DOHH2 (cell line): ENCODE measurements around the gene GPR173.
A peak's percentile ranks its signal among the peaks of the same experiment; 100 is the strongest.

Experiments used
- H3F3A ChIP-seq: fragments of 200-600 bp; sonication (generic), shearing (Covaris generic); 2 replicates; pipeline ENCODE4 v1.6.0; 2016; ENCODE audit warnings: antibody characterized with exemption, mild to moderate bottlenecking; ENCODE audit not compliant: control insufficient read depth, insufficient read depth
- H3K27ac ChIP-seq: fragments of 200-600 bp; sonication (generic); 2 replicates; pipeline ENCODE4 v1.5.1; 2014; ENCODE audit warnings: low read depth, mild to moderate bottlenecking, low read length, moderate library complexity
- H3K27me3 ChIP-seq: fragments of 200-600 bp; sonication (generic); 2 replicates; pipeline ENCODE4 v1.6.1; 2014; ENCODE audit warnings: mild to moderate bottlenecking, low read length, mixed read lengths; ENCODE audit not compliant: control insufficient read depth
- H3K36me3 ChIP-seq: fragments of 200-600 bp; sonication (generic); 2 replicates; pipeline ENCODE4 v1.6.1; 2014; ENCODE audit warnings: mild to moderate bottlenecking, low read length, moderate library complexity, mixed read lengths; ENCODE audit not compliant: control insufficient read depth
- H3K4me1 ChIP-seq: fragments of 200-600 bp; sonication (generic); 2 replicates; pipeline ENCODE4 v1.6.1; 2014; ENCODE audit warnings: mild to moderate bottlenecking, low read length, mixed read lengths; ENCODE audit not compliant: control insufficient read depth
- H3K4me2 ChIP-seq: fragments of 200-600 bp; sonication (generic); 2 replicates; pipeline ENCODE4 v1.6.0; 2014; ENCODE audit warnings: mild to moderate bottlenecking, low read length, moderate library complexity
- H3K4me3 ChIP-seq: fragments of 200-600 bp; sonication (generic); 2 replicates; pipeline ENCODE4 v1.5.1; 2014; ENCODE audit warnings: mild to moderate bottlenecking, low read length, mixed read lengths
- H3K79me2 ChIP-seq: fragments of 200-600 bp; sonication (generic); 2 replicates; pipeline ENCODE4 v1.6.1; 2014; ENCODE audit warnings: mild to moderate bottlenecking, low read length, mixed read lengths; ENCODE audit not compliant: control insufficient read depth
- H3K9me2 ChIP-seq: fragments of 200-600 bp; sonication (generic); replicated peaks from 2 replicates; pipeline ENCODE4 v1.6.1; 2014; ENCODE audit warnings: mild to moderate bottlenecking, low read length, mixed read lengths; ENCODE audit not compliant: control insufficient read depth
- H3K9me3 ChIP-seq: fragments of 200-600 bp; sonication (generic); 2 replicates; pipeline ENCODE4 v1.6.1; 2014; ENCODE audit warnings: antibody characterized with exemption, low read length, mixed read lengths; ENCODE audit not compliant: control insufficient read depth, insufficient read depth
- H4K20me1 ChIP-seq: fragments of 200-600 bp; sonication (generic); 2 replicates; pipeline ENCODE4 v1.6.0; 2014; ENCODE audit warnings: low read depth, mild to moderate bottlenecking, antibody characterized with exemption, low read length, moderate library complexity; ENCODE audit not compliant: control insufficient read depth, insufficient read depth
- CTCF ChIP-seq: fragments of 200-600 bp; sonication (generic); IDR thresholded peaks from one replicate; pipeline ENCODE4 v1.5.1; 2014; ENCODE audit warnings: antibody characterized with exemption, mild to moderate bottlenecking, low read depth, low read length; ENCODE audit not compliant: poor library complexity, severe bottlenecking
- EZH2phosphoT487 ChIP-seq: fragments of 200-600 bp; sonication (generic); IDR thresholded peaks from 2 replicates; pipeline ENCODE4 v1.6.1; 2017; ENCODE audit warnings: borderline replicate concordance, mild to moderate bottlenecking, antibody characterized with exemption, low read length, moderate library complexity, mixed read lengths

Gene GPR173

GRCh38 chrX:53077207-53078197 lies 28.9 kb downstream of the GPR173 start:
- Histone ChIP-seq H4K20me1 (no peaks in the 10 kb centered on the region), H3K36me3 (no peaks in the 10 kb centered on the region), H3K27me3 (no peaks in the 10 kb centered on the region), H3K4me1 (peaks cover 16% of the 10 kb centered on the region), H3K4me2 (no peak overlapping the region), H3K4me3 (no peak overlapping the region), H3K79me2 (peaks cover 3% of the 10 kb centered on the region), H3K9me3 (no peaks in the 10 kb centered on the region), H3K27ac (no peak overlapping the region), H3K9me2 (no peaks in the 10 kb centered on the region), H3F3A (peaks cover 16% of the 10 kb centered on the region)
- peak; percentile 41 for TF ChIP-seq CTCF
- no peak for TF ChIP-seq EZH2phosphoT487

GRCh38 chrX:53078943-53079342 lies 30.4 kb downstream of the GPR173 start:
- Histone ChIP-seq H3K9me2 (no peaks in the 10 kb centered on the region), H4K20me1 (0 out of 2 replicates have a peak, but pooled peaks cover 4% of the 10 kb centered on the region), H3F3A (peaks cover 8% of the 10 kb centered on the region; the same call in 1 of the 2 replicates), H3K4me3 (no peak overlapping the region), H3K4me2 (no peak overlapping the region), H3K36me3 (peaks cover 8% of the 10 kb centered on the region), H3K27me3 (no peaks in the 10 kb centered on the region), H3K79me2 (peaks cover 17% of the 10 kb centered on the region), H3K9me3 (no peaks in the 10 kb centered on the region), H3K27ac (no peak overlapping the region), H3K4me1 (peaks cover 14% of the 10 kb centered on the region)
- TF ChIP-seq CTCF (no peak), EZH2phosphoT487 (no peak)

DNA sequence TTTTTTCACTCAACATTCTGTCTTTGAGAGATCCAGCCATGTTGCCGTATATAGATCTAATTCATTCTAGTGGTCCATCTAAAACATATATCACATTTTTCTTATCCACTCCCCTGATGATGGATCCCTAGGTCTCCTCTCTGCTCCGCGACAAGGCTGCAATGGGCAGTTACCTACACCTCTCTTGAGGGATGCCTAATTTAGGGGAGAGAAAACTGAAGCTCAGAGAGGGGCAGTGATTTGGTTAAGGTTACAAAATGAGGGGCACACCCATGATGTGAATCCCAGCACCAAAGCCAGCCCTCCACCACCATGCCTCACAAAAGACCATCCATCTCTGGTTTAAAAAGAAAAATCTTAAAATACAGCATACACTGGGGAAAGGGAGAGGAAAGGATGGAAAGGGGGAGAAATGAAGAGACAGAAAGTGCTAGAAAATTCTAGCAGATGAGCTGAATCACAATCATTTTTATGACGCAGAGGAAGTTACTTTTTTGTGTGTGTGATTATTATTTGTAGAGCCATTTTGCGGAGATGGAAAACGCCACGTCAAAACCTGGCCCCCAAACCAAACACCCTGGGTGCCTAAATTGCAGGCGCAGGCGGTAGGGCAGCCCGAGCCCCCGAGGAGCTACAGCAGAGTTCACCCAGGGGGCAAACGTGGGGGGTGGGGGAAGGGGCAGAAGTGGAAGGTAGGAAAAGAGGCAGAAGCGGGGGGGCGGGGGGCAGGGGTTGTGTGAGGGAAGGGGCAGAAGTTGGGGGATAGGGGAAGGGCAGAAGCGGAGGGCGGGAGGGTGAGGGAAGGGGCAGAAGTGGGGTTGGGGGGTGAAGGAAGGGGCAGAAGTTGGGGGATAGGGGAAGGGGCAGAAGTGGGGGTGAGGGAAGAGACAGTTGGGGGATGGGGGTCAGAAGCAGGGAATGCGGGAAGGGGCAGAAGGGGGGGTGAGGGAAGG lies 32.3 kb downstream of the GPR173 start:
- TF ChIP-seq CTCF (no peak), EZH2phosphoT487 (no peak)
- H3K27ac ChIP-seq = no peak overlapping the region

More for the DNA sequence above, 32.3 kb downstream of the GPR173 start:
- Histone ChIP-seq H3K4me3 (no peak overlapping the region), H3K9me2 (no peaks in the 10 kb centered on the region), H3K9me3 (no peaks in the 10 kb centered on the region), H3K79me2 (peaks cover 23% of the 10 kb centered on the region), H4K20me1 (0 out of 2 replicates have a peak, but pooled peaks cover 4% of the 10 kb centered on the region), H3F3A (0 out of 2 replicates have a peak, but pooled peaks cover 6% of the 10 kb centered on the region), H3K36me3 (peaks cover 28% of the 10 kb centered on the region), H3K4me1 (peaks cover 16% of the 10 kb centered on the region), H3K27me3 (no peaks in the 10 kb centered on the region), H3K4me2 (peak overlapping the region; percentile 41)
